Peyer's patch (tissue), 4 donors: ENCODE results near the gene VPS35L.

Experiments
- CTCF ChIP-seq, 6 experiments: fragments of 450-650 bp in 4 of 6; fragments of 200-600 bp in 2 of 6; sonication (generic) in 1 of 6; IDR thresholded peaks; one replicate each; pipeline ENCODE4 v1.5.1; 2017 to 2019; ENCODE audit warnings: antibody characterized with exemption in 6 of 6, mild to moderate bottlenecking in 3 of 6, moderate library complexity in 1 of 6
- POLR2A ChIP-seq, 2 donors: fragments of 450-650 bp; IDR thresholded peaks; one replicate each; pipeline ENCODE4 v1.5.1; 2017; ENCODE audit warnings: antibody characterized with exemption in 2 of 2, mild to moderate bottlenecking in 2 of 2, moderate library complexity in 2 of 2

- TF ChIP-seq CTCF (IDR thresholded peaks at IDR 0.05) (no peak), POLR2A (IDR thresholded peaks at IDR 0.05) (no peak)
Observed at GRCh38 chr16:19605701-19606100, 50.2 kb downstream of the VPS35L start.
